Renal cortex interstitium (tissue), 11 donors: Measurements from ENCODE around the gene ZIC3. TPM values are rescaled to one million over a fixed set of nuclear protein-coding genes. Genes with fewer than 3 reads are reported as not detected.

Experiments
- DNase-seq, 11 donors: peaks; one replicate each; pipeline ENCODE4 v3.0.0-alpha.2; 2013; ENCODE audit warnings: low read depth in 9 of 11, low spot score in 4 of 11; ENCODE audit errors: extremely low read depth in 1 of 11
- polyA plus RNA-seq, 3 donors: library from polyadenylated mRNA; unstranded; fragments of 120-200 nt; gene quantifications; one replicate each; pipeline ENCODE4 v1.2.1, GENCODE V29; 2013; ENCODE audit not compliant: insufficient read length in 3 of 3

The ZIC3 gene
- polyA plus RNA-seq, 3 donors: 0.04 TPM; not detected in 2

GRCh38 chrX:137569470-137569891 is 3.6 kb downstream of the ZIC3 start:
- no peak for DNase-seq

- DNase-seq: no peak
Observed at GRCh38 chrX:137573324-137574101, 7.6 kb downstream of the ZIC3 start.

- DNase-seq: no peak
Observed at GRCh38 chrX:137574102-137574783, 8.3 kb downstream of the ZIC3 start.

- DNase-seq: no peak
Observed at GRCh38 chrX:137574784-137575293, 8.9 kb downstream of the ZIC3 start.

GRCh38 chrX:137575596-137576255 is 9.8 kb downstream of the ZIC3 start:
- DNase-seq: no peak

GRCh38 chrX:137587151-137587550 is 21.2 kb downstream of the ZIC3 start:
- no peak for DNase-seq

- DNase-seq: no peak
Observed at GRCh38 chrX:137600769-137601168, 34.8 kb downstream of the ZIC3 start.
